Measurements from ENCODE around the gene AOAH. TPM values are rescaled to one million over a fixed set of nuclear protein-coding genes. Genes with fewer than 3 reads are reported as not detected.

AOAH gene
- total and polyA plus RNA-seq, 2 donors (not counting 3 experiments of a cell fraction or from before 2014, with no cell fraction given) = not detected

DNA sequence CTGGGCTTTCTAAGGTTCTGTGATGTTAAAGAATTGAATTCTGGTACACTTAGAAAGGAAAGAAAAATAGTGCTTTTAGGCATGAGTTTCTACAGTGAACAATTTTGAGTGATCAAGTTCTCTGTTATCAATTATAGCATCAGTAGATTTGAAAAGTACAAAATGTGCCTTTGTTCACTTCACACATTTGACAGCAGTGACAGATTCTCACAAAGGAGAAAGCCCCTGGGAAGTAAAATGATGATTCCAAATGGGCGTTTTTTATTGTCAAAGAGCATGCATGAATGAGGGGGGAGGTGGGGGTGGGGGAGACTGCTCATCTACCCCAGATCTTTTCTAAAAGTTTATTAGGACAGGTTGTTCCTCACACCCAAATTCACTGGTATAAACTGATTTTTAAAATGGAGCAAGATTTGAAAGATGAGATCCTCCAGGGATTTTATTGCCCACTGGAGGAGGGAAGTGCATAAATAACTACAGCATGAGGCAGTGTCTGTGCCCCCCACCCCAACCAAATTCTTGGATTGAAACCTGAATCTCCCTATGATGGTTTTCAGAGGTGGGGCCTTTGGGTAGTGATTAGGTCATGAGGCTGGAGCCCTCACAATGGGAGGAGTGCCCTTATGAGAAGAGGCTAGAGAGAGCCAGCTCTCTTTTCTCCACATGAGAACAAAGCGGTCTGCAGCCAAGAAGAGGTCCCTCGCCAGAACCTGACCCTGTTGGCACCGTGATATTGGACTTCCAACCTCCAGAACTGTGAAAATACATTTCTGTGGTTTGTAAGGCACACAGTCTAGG, 79.5 kb downstream of the AOAH start:
- Histone ChIP-seq H3K9me3 (replicated peaks; ENCODE audit: control insufficient read depth, insufficient read depth, low read length) (no peaks in the 10 kb centered on the region), H3K9me1 (replicated peaks; ENCODE audit: control insufficient read depth, extremely low read depth, insufficient read depth, low read length) (no peaks in the 10 kb centered on the region), H3K27me3 (ENCODE audit: control insufficient read depth in 2 of 2, insufficient read depth in 2 of 2, low read length in 2 of 2) (peaks cover 0 to 2% of the 10 kb centered on the region in 2 experiments), H3K9ac (replicated peaks; ENCODE audit: extremely low read depth, insufficient read depth, low read length) (no peak overlapping the region), H3K4me2 (ENCODE audit: insufficient read depth, low read length) (no peak overlapping the region), H2AFZ (ENCODE audit: low read depth, low read length) (no peak overlapping the region), H4K20me1 (replicated peaks; ENCODE audit: control insufficient read depth, extremely low read depth, insufficient read depth, low read length) (no peaks in the 10 kb centered on the region), H3K27ac (ENCODE audit: insufficient read depth, low read depth, low read length) (no peak overlapping the region), H3K36me3 (ENCODE audit: control insufficient read depth in 2 of 2, extremely low read depth in 1 of 2, insufficient read depth in 2 of 2, low read length in 2 of 2) (no peaks in the 10 kb centered on the region), H3K4me1 (ENCODE audit: control insufficient read depth, extremely low read depth, insufficient read depth, low read length) (no peaks in the 10 kb centered on the region), H3K79me2 (ENCODE audit: control insufficient read depth, insufficient read depth, low read length) (no peaks in the 10 kb centered on the region), H3K4me3 (replicated peaks in 1 of 3; ENCODE audit: insufficient read depth in 1 of 3, low read depth in 1 of 3, low read length in 3 of 3) (no peak overlapping the region)
- CTCF ChIA-PET = interaction anchor here (1.4 kb wide), 1 partner anchor 15 kb away, joined by 3 read pairs; no protein-coding TSS in a partner anchor
- POLR2A ChIA-PET = no interaction called here
- DNase-seq (ENCODE audit: low read depth, low spot score) (no peak), FAIRE-seq (no peak)
- BruUV-seq (replicated peaks) = no TSS peak
- dilution Hi-C loops (cut with MboI; ENCODE audit: extremely low pct_ligation_motif_present, low sequenced_read_pairs) = no loop called here
- TF ChIP-seq MYC (IDR thresholded peaks at IDR 0.05; ENCODE audit: low read depth, low read length) = no peak
- TF ChIP-seq JUN (IDR thresholded peaks at IDR 0.05; ENCODE audit: borderline replicate concordance, insufficient read depth, insufficient read length, low read depth) = no peak
- TF ChIP-seq, protein P1, sequence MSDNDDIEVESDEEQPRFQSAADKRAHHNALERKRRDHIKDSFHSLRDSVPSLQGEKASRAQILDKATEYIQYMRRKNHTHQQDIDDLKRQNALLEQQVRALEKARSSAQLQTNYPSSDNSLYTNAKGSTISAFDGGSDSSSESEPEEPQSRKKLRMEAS (IDR thresholded peaks at IDR 0.05; ENCODE audit: insufficient read depth, insufficient read length) = no peak
- TF ChIP-seq, protein P2, sequence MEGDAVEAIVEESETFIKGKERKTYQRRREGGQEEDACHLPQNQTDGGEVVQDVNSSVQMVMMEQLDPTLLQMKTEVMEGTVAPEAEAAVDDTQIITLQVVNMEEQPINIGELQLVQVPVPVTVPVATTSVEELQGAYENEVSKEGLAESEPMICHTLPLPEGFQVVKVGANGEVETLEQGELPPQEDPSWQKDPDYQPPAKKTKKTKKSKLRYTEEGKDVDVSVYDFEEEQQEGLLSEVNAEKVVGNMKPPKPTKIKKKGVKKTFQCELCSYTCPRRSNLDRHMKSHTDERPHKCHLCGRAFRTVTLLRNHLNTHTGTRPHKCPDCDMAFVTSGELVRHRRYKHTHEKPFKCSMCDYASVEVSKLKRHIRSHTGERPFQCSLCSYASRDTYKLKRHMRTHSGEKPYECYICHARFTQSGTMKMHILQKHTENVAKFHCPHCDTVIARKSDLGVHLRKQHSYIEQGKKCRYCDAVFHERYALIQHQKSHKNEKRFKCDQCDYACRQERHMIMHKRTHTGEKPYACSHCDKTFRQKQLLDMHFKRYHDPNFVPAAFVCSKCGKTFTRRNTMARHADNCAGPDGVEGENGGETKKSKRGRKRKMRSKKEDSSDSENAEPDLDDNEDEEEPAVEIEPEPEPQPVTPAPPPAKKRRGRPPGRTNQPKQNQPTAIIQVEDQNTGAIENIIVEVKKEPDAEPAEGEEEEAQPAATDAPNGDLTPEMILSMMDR (IDR thresholded peaks at IDR 0.05; ENCODE audit: extremely low read depth in 1 of 2, insufficient read depth in 1 of 2, low read depth in 1 of 2, low read length in 2 of 2) = no peak
- intact Hi-C loops (cut with micrococcal nuclease) = no loop called here

DNA sequence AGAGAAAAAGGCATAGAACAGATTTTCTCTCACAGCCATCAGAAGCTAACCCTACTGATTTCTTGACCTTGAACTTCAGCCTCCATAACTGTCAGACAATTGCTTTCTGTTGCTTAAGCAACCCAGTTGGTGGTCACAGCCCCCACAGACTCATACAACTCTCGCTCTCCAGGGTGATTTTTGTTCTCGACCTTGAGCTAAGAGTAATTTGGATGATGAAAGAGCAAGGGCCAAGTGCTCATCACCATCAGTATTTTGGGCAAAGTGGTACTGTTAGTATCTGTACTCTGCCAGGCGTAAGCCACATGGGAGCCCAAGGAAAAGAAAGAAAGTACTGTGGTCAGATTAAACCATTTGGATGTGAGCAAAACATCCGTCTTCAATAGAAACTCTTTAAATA, 81.9 kb downstream of the AOAH start:
- intact Hi-C loops (cut with micrococcal nuclease) = no loop called here
- FAIRE-seq = no peak
- Histone ChIP-seq H3K79me2 (ENCODE audit: control insufficient read depth, insufficient read depth, low read length) (no peaks in the 10 kb centered on the region), H3K9me3 (replicated peaks; ENCODE audit: control insufficient read depth, insufficient read depth, low read length) (no peaks in the 10 kb centered on the region), H2AFZ (ENCODE audit: low read depth, low read length) (no peak overlapping the region), H4K20me1 (replicated peaks; ENCODE audit: control insufficient read depth, extremely low read depth, insufficient read depth, low read length) (no peaks in the 10 kb centered on the region), H3K9ac (replicated peaks; ENCODE audit: extremely low read depth, insufficient read depth, low read length) (no peak overlapping the region), H3K27me3 (ENCODE audit: control insufficient read depth in 2 of 2, insufficient read depth in 2 of 2, low read length in 2 of 2) (peaks cover 0 to 2% of the 10 kb centered on the region in 2 experiments), H3K36me3 (ENCODE audit: control insufficient read depth in 2 of 2, extremely low read depth in 1 of 2, insufficient read depth in 2 of 2, low read length in 2 of 2) (no peaks in the 10 kb centered on the region), H3K4me2 (ENCODE audit: insufficient read depth, low read length) (no peak overlapping the region), H3K27ac (ENCODE audit: insufficient read depth, low read depth, low read length) (no peak overlapping the region), H3K9me1 (replicated peaks; ENCODE audit: control insufficient read depth, extremely low read depth, insufficient read depth, low read length) (no peaks in the 10 kb centered on the region), H3K4me3 (replicated peaks in 1 of 3; ENCODE audit: insufficient read depth in 1 of 3, low read depth in 1 of 3, low read length in 3 of 3) (no peak overlapping the region), H3K4me1 (ENCODE audit: control insufficient read depth, extremely low read depth, insufficient read depth, low read length) (no peaks in the 10 kb centered on the region)
- dilution Hi-C loops (cut with MboI; ENCODE audit: extremely low pct_ligation_motif_present, low sequenced_read_pairs) = no loop called here
- TF ChIP-seq POLR2AphosphoS5 (IDR thresholded peaks at IDR 0.05; ENCODE audit: insufficient read depth, low read depth, low read length) (no peak), EZH2 (IDR thresholded peaks at IDR 0.05; ENCODE audit: borderline replicate concordance, low read depth, low read length, severe bottlenecking) (no peak), FOS (IDR thresholded peaks at IDR 0.05; ENCODE audit: borderline replicate concordance, insufficient read depth, low read length) (no peak), MYC (IDR thresholded peaks at IDR 0.05; ENCODE audit: low read depth, low read length) (no peak), GATA2 (IDR thresholded peaks at IDR 0.05; ENCODE audit: insufficient read depth, insufficient read length, low read depth, low read length) (no peak), JUN (IDR thresholded peaks at IDR 0.05; ENCODE audit: borderline replicate concordance, insufficient read depth, insufficient read length, low read depth) (no peak), POLR2A (IDR thresholded peaks at IDR 0.05; ENCODE audit: low read depth, low read length) (no peak)
- TF ChIP-seq, protein P1 (IDR thresholded peaks at IDR 0.05; ENCODE audit: insufficient read depth, insufficient read length) = no peak
- TF ChIP-seq, protein P2 (IDR thresholded peaks at IDR 0.05; ENCODE audit: extremely low read depth in 1 of 2, insufficient read depth in 1 of 2, low read depth in 1 of 2, low read length in 2 of 2) = no peak
- CTCF ChIA-PET = no interaction called here
- POLR2A ChIA-PET = no interaction called here
- no peak for DNase-seq (ENCODE audit: low read depth, low spot score)
- BruUV-seq (replicated peaks) = no TSS peak

Measured in endothelial cell of umbilical vein (primary cell).